Stimulated activated naive CD4-positive, alpha-beta T cell treated with Interleukin-2 at 50 U/mL for 16 hours (primary cell): ENCODE results near the gene TMEM52.

Experiments used
- DNase-seq: peaks from one replicate; lab custom pipeline; 2025; lab: John Stamatoyannopoulos, UW

TMEM52 gene

GRCh38 chr1:1926886-1927660 is 8.0 kb upstream of the TMEM52 start:
- DNase-seq, result no peak

- no peak for DNase-seq
Observed at GRCh38 chr1:1926346-1926811, 7.3 kb upstream of the TMEM52 start.

GRCh38 chr1:1925437-1926345 is 6.6 kb upstream of the TMEM52 start:
- DNase-seq, result no peak

GRCh38 chr1:1924849-1925248 is 5.8 kb upstream of the TMEM52 start:
- DNase-seq, result no peak

- no peak for DNase-seq
Observed at GRCh38 chr1:1924386-1924785, 5.3 kb upstream of the TMEM52 start.

GRCh38 chr1:1922956-1923833 is 4.1 kb upstream of the TMEM52 start:
- no peak for DNase-seq

GRCh38 chr1:1922702-1922955 is 3.5 kb upstream of the TMEM52 start:
- no peak for DNase-seq

- DNase-seq, result no peak
Observed at GRCh38 chr1:1921901-1922701, 3.0 kb upstream of the TMEM52 start.

- DNase-seq, result no peak
Observed at GRCh38 chr1:1921459-1921862, 2.4 kb upstream of the TMEM52 start.

- no peak for DNase-seq
Observed at GRCh38 chr1:1920608-1921458, 1.8 kb upstream of the TMEM52 start.

- no peak for DNase-seq
Observed at GRCh38 chr1:1920057-1920607, 1.1 kb upstream of the TMEM52 start.

GRCh38 chr1:1919304-1920056 is 401 bp upstream of the TMEM52 start:
- DNase-seq, result peak; percentile 95

GRCh38 chr1:1917995-1918900 is 831 bp downstream of the TMEM52 start:
- no peak for DNase-seq

GRCh38 chr1:1917304-1917976 is 1.6 kb downstream of the TMEM52 start:
- no peak for DNase-seq

- DNase-seq, result no peak
Observed at GRCh38 chr1:1916851-1917251, 2.2 kb downstream of the TMEM52 start.

- no peak for DNase-seq
Observed at GRCh38 chr1:1915911-1916840, 2.9 kb downstream of the TMEM52 start.
